Measurements from ENCODE around the gene HCN1.

DNA sequence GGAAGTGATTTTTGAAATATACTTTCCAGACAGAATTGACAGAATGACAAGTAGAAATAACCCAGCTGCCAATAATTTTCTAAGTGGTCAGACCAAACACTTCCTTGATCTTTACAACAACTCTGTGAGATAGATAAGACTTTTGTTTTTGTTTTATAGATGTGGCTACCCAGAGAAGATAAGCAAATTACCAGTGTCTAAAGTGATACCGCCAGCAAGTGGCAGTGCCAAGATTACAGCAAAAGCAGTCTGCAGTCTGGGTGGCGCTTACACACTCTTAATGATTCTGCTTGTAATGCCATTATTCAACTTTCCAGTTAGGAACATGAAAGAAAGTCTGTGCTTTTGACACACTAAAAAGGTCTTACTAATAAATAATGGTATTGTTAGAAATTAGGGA lies 92.1 kb downstream of the HCN1 start:
- TF ChIP-seq, protein P1, sequence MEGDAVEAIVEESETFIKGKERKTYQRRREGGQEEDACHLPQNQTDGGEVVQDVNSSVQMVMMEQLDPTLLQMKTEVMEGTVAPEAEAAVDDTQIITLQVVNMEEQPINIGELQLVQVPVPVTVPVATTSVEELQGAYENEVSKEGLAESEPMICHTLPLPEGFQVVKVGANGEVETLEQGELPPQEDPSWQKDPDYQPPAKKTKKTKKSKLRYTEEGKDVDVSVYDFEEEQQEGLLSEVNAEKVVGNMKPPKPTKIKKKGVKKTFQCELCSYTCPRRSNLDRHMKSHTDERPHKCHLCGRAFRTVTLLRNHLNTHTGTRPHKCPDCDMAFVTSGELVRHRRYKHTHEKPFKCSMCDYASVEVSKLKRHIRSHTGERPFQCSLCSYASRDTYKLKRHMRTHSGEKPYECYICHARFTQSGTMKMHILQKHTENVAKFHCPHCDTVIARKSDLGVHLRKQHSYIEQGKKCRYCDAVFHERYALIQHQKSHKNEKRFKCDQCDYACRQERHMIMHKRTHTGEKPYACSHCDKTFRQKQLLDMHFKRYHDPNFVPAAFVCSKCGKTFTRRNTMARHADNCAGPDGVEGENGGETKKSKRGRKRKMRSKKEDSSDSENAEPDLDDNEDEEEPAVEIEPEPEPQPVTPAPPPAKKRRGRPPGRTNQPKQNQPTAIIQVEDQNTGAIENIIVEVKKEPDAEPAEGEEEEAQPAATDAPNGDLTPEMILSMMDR (IDR thresholded peaks at IDR 0.05 in 8 of 11, conservative IDR thresholded peaks at IDR 0.05 in 3 of 11), result no peak
- TF ChIP-seq POLR2AphosphoS5 (IDR thresholded peaks at IDR 0.05), result no peak
- TF ChIP-seq POLR2A (IDR thresholded peaks at IDR 0.05), result no peak
